Adrenal gland (tissue), 5 donors: Measurements from ENCODE around the gene KRTAP10-9.

Source experiments
- POLR2A ChIP-seq, 2 donors: fragments of 450-650 bp; IDR thresholded peaks; one replicate each; pipeline ENCODE4 v1.6.1; 2017; ENCODE audit warnings: antibody characterized with exemption in 2 of 2, mild to moderate bottlenecking in 2 of 2, moderate library complexity in 1 of 2
- TF ChIP-seq, protein P1 (sequence below), 6 experiments: fragments of 450-650 bp in 4 of 6; fragments of 200-600 bp in 2 of 6; sonication (generic) in 1 of 6; IDR thresholded peaks; 1 replicate in 5 of 6; 2 replicates in 1 of 6; pipeline versions ENCODE4 v1.5.1 to v1.8.0; 2016 to 2021; ENCODE audit warnings: antibody characterized with exemption in 6 of 6, mild to moderate bottlenecking in 2 of 6, moderate library complexity in 1 of 6
- donor health status: DM: no; HTN: no; CAD: no.

DNA sequence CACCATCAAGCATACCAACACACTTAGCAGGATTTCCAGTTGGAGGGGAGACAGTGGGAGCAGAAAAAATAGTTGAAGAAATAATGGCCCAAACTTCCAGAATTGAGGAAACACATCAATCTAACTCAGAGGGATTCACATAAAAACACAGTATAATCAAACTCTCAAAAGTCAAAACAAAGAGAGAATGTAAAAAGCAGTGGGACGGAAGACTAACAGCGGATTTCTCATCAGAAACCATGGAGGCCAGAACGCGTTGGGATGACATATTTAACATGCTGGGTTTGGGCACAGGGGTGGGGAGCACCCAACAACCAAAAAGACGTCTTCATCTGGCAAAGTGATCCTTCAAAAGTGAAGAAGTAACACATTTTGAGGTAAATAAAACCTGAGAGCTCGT is 7.0 kb upstream of the KRTAP10-9 start:
- TF ChIP-seq, protein P1, sequence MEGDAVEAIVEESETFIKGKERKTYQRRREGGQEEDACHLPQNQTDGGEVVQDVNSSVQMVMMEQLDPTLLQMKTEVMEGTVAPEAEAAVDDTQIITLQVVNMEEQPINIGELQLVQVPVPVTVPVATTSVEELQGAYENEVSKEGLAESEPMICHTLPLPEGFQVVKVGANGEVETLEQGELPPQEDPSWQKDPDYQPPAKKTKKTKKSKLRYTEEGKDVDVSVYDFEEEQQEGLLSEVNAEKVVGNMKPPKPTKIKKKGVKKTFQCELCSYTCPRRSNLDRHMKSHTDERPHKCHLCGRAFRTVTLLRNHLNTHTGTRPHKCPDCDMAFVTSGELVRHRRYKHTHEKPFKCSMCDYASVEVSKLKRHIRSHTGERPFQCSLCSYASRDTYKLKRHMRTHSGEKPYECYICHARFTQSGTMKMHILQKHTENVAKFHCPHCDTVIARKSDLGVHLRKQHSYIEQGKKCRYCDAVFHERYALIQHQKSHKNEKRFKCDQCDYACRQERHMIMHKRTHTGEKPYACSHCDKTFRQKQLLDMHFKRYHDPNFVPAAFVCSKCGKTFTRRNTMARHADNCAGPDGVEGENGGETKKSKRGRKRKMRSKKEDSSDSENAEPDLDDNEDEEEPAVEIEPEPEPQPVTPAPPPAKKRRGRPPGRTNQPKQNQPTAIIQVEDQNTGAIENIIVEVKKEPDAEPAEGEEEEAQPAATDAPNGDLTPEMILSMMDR (IDR thresholded peaks at IDR 0.05): no peak
- TF ChIP-seq POLR2A (IDR thresholded peaks at IDR 0.05): no peak
